Vagina (tissue), 2 donors: ENCODE measurements around the gene TAF1B. TPM values are rescaled to one million over a fixed set of nuclear protein-coding genes. Genes with fewer than 3 reads are reported as not detected.

Experiments
- DNase-seq, 2 donors: peaks; one replicate each; pipeline ENCODE4 v3.0.0-alpha.2; 2017; ENCODE audit errors: extremely low spot score in 2 of 2
- H3K27ac ChIP-seq: fragments of 200-600 bp; sonication (generic); one replicate; pipeline ENCODE4 v1.5.1; 2019
- H3K27me3 ChIP-seq: fragments of 200-600 bp; sonication (generic); one replicate; pipeline ENCODE4 v1.5.1; 2019
- H3K36me3 ChIP-seq, 2 donors: fragments of 200-600 bp; sonication (generic); one replicate each; pipeline ENCODE4 v1.5.1; 2017 to 2019
- H3K4me1 ChIP-seq: fragments of 200-600 bp; sonication (generic); one replicate; pipeline ENCODE4 v1.5.1; 2019
- H3K4me3 ChIP-seq, 2 donors: fragments of 200-600 bp; sonication (generic); 1 replicate in 1 of 2; 2 replicates in 1 of 2; pipeline ENCODE4 v1.5.1; 2016 to 2019
- H3K9me3 ChIP-seq: fragments of 200-600 bp; sonication (generic); one replicate; pipeline ENCODE4 v1.5.1; 2019
- CTCF ChIP-seq, 3 experiments: fragments of 450-650 bp in 2 of 3; fragments of 200-600 bp in 1 of 3; sonication (generic) in 1 of 3; IDR thresholded peaks; one replicate each; pipeline ENCODE4 v1.5.1; 2017 to 2019; ENCODE audit warnings: antibody characterized with exemption in 3 of 3, mild to moderate bottlenecking in 2 of 3, moderate library complexity in 2 of 3
- POLR2A ChIP-seq, 2 donors: fragments of 450-650 bp; IDR thresholded peaks; one replicate each; pipeline ENCODE4 v1.6.1; 2017; ENCODE audit warnings: antibody characterized with exemption in 2 of 2, mild to moderate bottlenecking in 2 of 2, moderate library complexity in 2 of 2
- POLR2AphosphoS5 ChIP-seq, 2 donors: sonication (generic); formaldehyde crosslinking; IDR thresholded peaks; one replicate each; pipeline ENCODE4 v1.9.0; 2017; ENCODE audit warnings: antibody characterized with exemption in 2 of 2, mild to moderate bottlenecking in 2 of 2, low read depth in 1 of 2; ENCODE audit not compliant: insufficient read depth in 1 of 2
- intact Hi-C: fragments of 100-400 bp; cut with DNase I; formaldehyde crosslinking; loops from one replicate; pipeline ENCODE4 v1.15.1; 2023
- total RNA-seq: library from RNA; depleted of rRNA; stranded (reverse); fragments of >200 nt; gene quantifications from one replicate; pipeline ENCODE4 v1.2.3, GENCODE V29; 2016

TAF1B gene
- total RNA-seq, 1 donor from 2014 or later = 20.1 TPM

GRCh38 chr2:9844036-9844483, 786 bp downstream of the TAF1B start:
- Histone ChIP-seq H3K27me3 (no peaks in the 10 kb centered on the region), H3K27ac (peak overlapping the region; percentile 82), H3K9me3 (no peaks in the 10 kb centered on the region), H3K4me1 (peaks cover 37% of the 10 kb centered on the region), H3K4me3 (peak overlapping the region; percentile 60 to 75), H3K36me3 (peaks cover 0 to 10% of the 10 kb centered on the region in 2 donors)
- intact Hi-C loops = no loop called here
- no peak for TF ChIP-seq POLR2A (IDR thresholded peaks at IDR 0.05)
- TF ChIP-seq CTCF (IDR thresholded peaks at IDR 0.05) = no peak
- no peak for TF ChIP-seq POLR2AphosphoS5 (IDR thresholded peaks at IDR 0.05; ENCODE audit: insufficient read depth in 1 of 2, low read depth in 1 of 2)
- DNase-seq = no peak

- peak overlapping the region; percentile 60 to 75 for H3K4me3 ChIP-seq
Observed at GRCh38 chr2:9844576-9844975, 1.3 kb downstream of the TAF1B start.

GRCh38 chr2:9846554-9846953, 3.3 kb downstream of the TAF1B start:
- H3K27me3 ChIP-seq = no peaks in the 10 kb centered on the region
- peaks cover 37% of the 10 kb centered on the region for H3K4me1 ChIP-seq
- intact Hi-C loops = no loop called here
- no peak overlapping the region for H3K4me3 ChIP-seq
- DNase-seq = no peak
- H3K9me3 ChIP-seq = no peaks in the 10 kb centered on the region
- H3K27ac ChIP-seq = no peak overlapping the region
- no peak for TF ChIP-seq POLR2A (IDR thresholded peaks at IDR 0.05)
- no peak for TF ChIP-seq CTCF (IDR thresholded peaks at IDR 0.05)
- TF ChIP-seq POLR2AphosphoS5 (IDR thresholded peaks at IDR 0.05; ENCODE audit: insufficient read depth in 1 of 2, low read depth in 1 of 2) = no peak
- peaks cover 3 to 24% of the 10 kb centered on the region in 2 donors for H3K36me3 ChIP-seq

More at GRCh38 chr2:9844576-9844975, 1.3 kb downstream of the TAF1B start:
- no peak for DNase-seq
- Histone ChIP-seq H3K9me3 (no peaks in the 10 kb centered on the region), H3K36me3 (peaks cover 0 to 10% of the 10 kb centered on the region in 2 donors), H3K27ac (peak overlapping the region; percentile 82), H3K4me1 (peaks cover 37% of the 10 kb centered on the region), H3K27me3 (no peaks in the 10 kb centered on the region)
- intact Hi-C loops = no loop called here
- TF ChIP-seq POLR2AphosphoS5 (IDR thresholded peaks at IDR 0.05; ENCODE audit: insufficient read depth in 1 of 2, low read depth in 1 of 2) = no peak
- TF ChIP-seq POLR2A (IDR thresholded peaks at IDR 0.05) = no peak
- no peak for TF ChIP-seq CTCF (IDR thresholded peaks at IDR 0.05)

GRCh38 chr2:9847140-9847539, 3.9 kb downstream of the TAF1B start:
- Histone ChIP-seq H3K27me3 (no peaks in the 10 kb centered on the region), H3K27ac (no peak overlapping the region), H3K4me3 (no peak overlapping the region), H3K9me3 (no peaks in the 10 kb centered on the region), H3K4me1 (peaks cover 37% of the 10 kb centered on the region), H3K36me3 (peaks cover 3 to 30% of the 10 kb centered on the region in 2 donors)
- DNase-seq = no peak
- intact Hi-C loops = no loop called here
- no peak for TF ChIP-seq POLR2AphosphoS5 (IDR thresholded peaks at IDR 0.05; ENCODE audit: insufficient read depth in 1 of 2, low read depth in 1 of 2)

GRCh38 chr2:9852881-9853280, 9.6 kb downstream of the TAF1B start:
- intact Hi-C loops = no loop called here
- Histone ChIP-seq H3K36me3 (peaks cover 3 to 62% of the 10 kb centered on the region in 2 donors), H3K4me1 (no peaks in the 10 kb centered on the region), H3K4me3 (no peak overlapping the region), H3K27me3 (no peaks in the 10 kb centered on the region), H3K27ac (no peak overlapping the region), H3K9me3 (no peaks in the 10 kb centered on the region)
- TF ChIP-seq CTCF (IDR thresholded peaks at IDR 0.05) (no peak), POLR2A (IDR thresholded peaks at IDR 0.05) (no peak), POLR2AphosphoS5 (IDR thresholded peaks at IDR 0.05; ENCODE audit: insufficient read depth in 1 of 2, low read depth in 1 of 2) (no peak)
- DNase-seq = no peak
